K562 (cell line): ENCODE results near the gene NUP153. TPM values are rescaled to one million over a fixed set of nuclear protein-coding genes. Genes with fewer than 3 reads are reported as not detected.

ENCODE experiments used
- ATAC-seq: fragments of 200-7000 bp; cut with Tn5 transposase; 3 replicates; pipeline ENCODE4 v1.9.1; 2020; ENCODE audit warnings: moderate library complexity
- BruUV-seq: library from RNA; stranded (reverse); fragments of 400-500 nt; replicated peaks from 2 replicates; lab custom pipeline; 2021; lab: Mats Ljungman, UMichigan
- CTCF ChIA-PET: fragments of 300-600 bp; formaldehyde crosslinking; extraction: SDS; loops from one replicate; lab custom pipeline; 2021; ENCODE audit warnings: low intra/inter-chr PET ratio; lab: Yijun Ruan, JAX
- POLR2A ChIA-PET: fragments of 300-600, 350-650 bp; sonication (Branson Sonifier 250); formaldehyde crosslinking; extraction: SDS; loops from one replicate; lab custom pipeline; 2021; ENCODE audit warnings: antibody characterized with exemption, inconsistent platforms; lab: Yijun Ruan, JAX
- DNase-seq, 4 experiments: peaks; one replicate each; pipeline versions ENCODE4 v3.0.0 to v3.0.0-alpha.2; 2011 to 2018; ENCODE audit warnings: low spot score in 3 of 4, mixed read lengths in 3 of 4; ENCODE audit errors: extremely low read depth in 1 of 4
- FAIRE-seq: peaks from 2 replicates; lab custom pipeline; 2011; peaks lifted over from hg19 to GRCh38; lab: Jason Lieb, UNC
- H2AFZ ChIP-seq: 2 replicates; pipeline ENCODE4 v1.6.0; 2011; ENCODE audit warnings: low read depth, low read length, control low read depth, inconsistent platforms
- H3K27ac ChIP-seq: fragments of 200-600 bp; 3 replicates; pipeline ENCODE4 v1.8.0; 2011; ENCODE audit warnings: low read depth, mild to moderate bottlenecking, control low read depth, inconsistent platforms, low read length, moderate library complexity, mixed read lengths; ENCODE audit errors: extremely low read depth
- H3K27me3 ChIP-seq, 2 experiments: fragments of 300-600 bp in 1 of 2; 2 replicates in 1 of 2; 3 replicates in 1 of 2; pipeline versions ENCODE4 v1.6.0 to v1.8.0; 2011; ENCODE audit warnings: inconsistent platforms in 2 of 2, low read length in 2 of 2, mild to moderate bottlenecking in 1 of 2, mixed read lengths in 1 of 2, moderate library complexity in 1 of 2; ENCODE audit not compliant: control insufficient read depth in 2 of 2, insufficient read depth in 2 of 2
- H3K36me3 ChIP-seq: fragments of 300-600 bp; 3 replicates; pipeline ENCODE4 v1.8.0; 2011; ENCODE audit warnings: mild to moderate bottlenecking, low read length, inconsistent platforms; ENCODE audit not compliant: control insufficient read depth, insufficient read depth
- H3K4me1 ChIP-seq, 2 experiments: fragments of 200-600 bp in 1 of 2; replicated peaks in 1 of 2; 2 replicates in 1 of 2; 3 replicates in 1 of 2; pipeline versions ENCODE4 v1.5.1 to v1.8.0; 2011; ENCODE audit warnings: inconsistent platforms in 2 of 2, low read length in 2 of 2, mild to moderate bottlenecking in 1 of 2, mixed read lengths in 1 of 2, moderate library complexity in 1 of 2; ENCODE audit not compliant: control insufficient read depth in 2 of 2, insufficient read depth in 2 of 2
- H3K4me2 ChIP-seq: 2 replicates; pipeline ENCODE4 v1.6.1; 2011; ENCODE audit warnings: low read length, control low read depth, inconsistent platforms, mixed read lengths; ENCODE audit not compliant: insufficient read depth
- H3K4me3 ChIP-seq: fragments of 200-600 bp; sonication (generic), shearing (Covaris generic); 2 replicates; pipeline ENCODE4 v1.5.1; 2016; ENCODE audit warnings: control low read depth, inconsistent platforms
- H3K79me2 ChIP-seq: fragments of 200-600 bp; 3 replicates; pipeline ENCODE4 v1.8.0; 2011; ENCODE audit warnings: low read length, inconsistent platforms; ENCODE audit not compliant: control insufficient read depth, insufficient read depth
- H3K9ac ChIP-seq, 2 experiments: 2 replicates each; pipeline versions ENCODE4 v1.6.0 to v1.6.1; 2011; ENCODE audit warnings: low read depth in 2 of 2, low read length in 2 of 2, control low read depth in 1 of 2, inconsistent platforms in 1 of 2, mild to moderate bottlenecking in 1 of 2, mixed read lengths in 1 of 2; ENCODE audit not compliant: insufficient read depth in 1 of 2
- H3K9me1 ChIP-seq: one replicate; pipeline ENCODE4 v1.6.0; 2011; ENCODE audit warnings: inconsistent platforms, mild to moderate bottlenecking, low read length, moderate library complexity; ENCODE audit not compliant: control insufficient read depth, insufficient read depth
- H3K9me3 ChIP-seq: replicated peaks from 2 replicates; pipeline ENCODE4 v1.5.1; 2011; ENCODE audit warnings: low read depth, low read length, inconsistent platforms; ENCODE audit not compliant: control insufficient read depth, insufficient read depth
- H4K20me1 ChIP-seq: replicated peaks from 2 replicates; pipeline ENCODE4 v1.6.1; 2011; ENCODE audit warnings: low read length, inconsistent platforms, mixed read lengths; ENCODE audit not compliant: control insufficient read depth, insufficient read depth
- BCOR ChIP-seq: fragments of 450-650 bp; IDR thresholded peaks from 2 replicates; pipeline ENCODE4 v1.6.1; 2016
- CREM ChIP-seq: IDR thresholded peaks from 2 replicates; pipeline ENCODE4 v1.6.1; 2014; ENCODE audit warnings: antibody characterized with exemption, low read depth
- ESRRB ChIP-seq: fragments of 250-450 bp; sonication (Bioruptor Pico); IDR thresholded peaks from 2 replicates; pipeline ENCODE4 v1.5.0; 2020; ENCODE audit warnings: mild to moderate bottlenecking, moderate library complexity, borderline replicate concordance
- FOXP1 ChIP-seq: sonication (generic); formaldehyde crosslinking; IDR thresholded peaks from 2 replicates; pipeline ENCODE4 v1.8.0; 2022; ENCODE audit warnings: mild to moderate bottlenecking, missing genetic modification reagents
- HDGF ChIP-seq: fragments of 450-650 bp; IDR thresholded peaks from 2 replicates; pipeline ENCODE4 v1.6.1; 2016
- HMGN3 ChIP-seq: IDR thresholded peaks from 2 replicates; pipeline ENCODE4 v1.6.1; 2011; ENCODE audit warnings: borderline replicate concordance, low read depth, mild to moderate bottlenecking, mixed read lengths, low read length; ENCODE audit not compliant: insufficient read length; ENCODE audit errors: extremely low read depth
- MEF2A ChIP-seq: IDR thresholded peaks from 2 replicates; pipeline ENCODE4 v1.6.1; 2011; ENCODE audit warnings: low read depth, mild to moderate bottlenecking, low read length, moderate library complexity; ENCODE audit not compliant: control insufficient read depth
- RFX7 ChIP-seq: fragments of 250-450 bp; sonication (Bioruptor Pico); IDR thresholded peaks from 2 replicates; pipeline ENCODE4 v1.5.1; 2021; ENCODE audit warnings: mild to moderate bottlenecking
- SETDB1 ChIP-seq: IDR thresholded peaks from one replicate; pipeline ENCODE4 v1.6.1; 2012; ENCODE audit warnings: low read length, control low read depth, inconsistent platforms
- SIRT6 ChIP-seq: IDR thresholded peaks from one replicate; pipeline ENCODE4 v1.6.1; 2012; ENCODE audit warnings: low read depth, mild to moderate bottlenecking, control low read depth, inconsistent platforms, low read length, moderate library complexity
- ZC3H4 ChIP-seq: sonication (generic); formaldehyde crosslinking; IDR thresholded peaks from 2 replicates; pipeline ENCODE4 v1.9.0; 2021; ENCODE audit warnings: missing genetic modification reagents, borderline replicate concordance
- ZNF217 ChIP-seq: sonication (generic); formaldehyde crosslinking; IDR thresholded peaks from 2 replicates; pipeline ENCODE4 v1.8.0; 2022; ENCODE audit warnings: mild to moderate bottlenecking, missing genetic modification reagents
- ZNF24 ChIP-seq: fragments of 450-650 bp; IDR thresholded peaks from 2 replicates; pipeline ENCODE4 v1.6.1; 2016
- ZNF354B ChIP-seq: fragments of 250-450 bp; sonication (Bioruptor Pico); IDR thresholded peaks from 2 replicates; pipeline ENCODE4 v1.4.0; 2020
- ZSCAN29 ChIP-seq: fragments of 450-650 bp; IDR thresholded peaks from 2 replicates; pipeline ENCODE4 v1.6.1; 2017
- WGBS: fragments of 100-300 bp; shearing (Covaris generic); methylation state at CpG from one replicate; pipeline ENCODE4 v1.1.6; 2016; ENCODE audit warnings: low coverage, mixed read lengths; ENCODE audit not compliant: insufficient coverage; ENCODE audit errors: missing lambda C conversion rate; 5-methylcytosine and 5-hydroxymethylcytosine counted together
- in situ Hi-C: fragments of 300-500 bp; cut with MboI; formaldehyde crosslinking; loops from 4 replicates; pipeline ENCODE4 v1.15.0; 2018; ENCODE audit warnings: inconsistent platforms, mixed read lengths
- intact Hi-C: fragments of 100-400 bp; cut with micrococcal nuclease; formaldehyde crosslinking; loops from 2 replicates; pipeline ENCODE4 v1.14.2; 2022
- polyA plus RNA-seq, 8 experiments: library from polyadenylated mRNA; depleted of rRNA in 4 of 8; stranded (reverse) in 5 of 8; unstranded in 3 of 8; fragments of >200 nt; fragmentation: Nextera tagmentation in 2 of 8; fragmentation: Illumina TruSeq in 1 of 8; extraction: Ambion mirVana in 2 of 8; extraction: Trizol in 1 of 8; gene quantifications; 2 replicates each; pipeline versions ENCODE4 v1.2.1 to v1.2.3, GENCODE V29; 2011 to 2014; ENCODE audit warnings: inconsistent platforms in 1 of 8, missing spikeins in 1 of 8
- total RNA-seq, 7 experiments: library from RNA; depleted of rRNA in 6 of 7; stranded (reverse); fragments of >200 nt in 6 of 7; fragmentation: Illumina TruSeq in 2 of 7; extraction: Trizol in 2 of 7; gene quantifications; 2 replicates each; pipeline versions ENCODE4 v1.2.1 to v1.2.3, GENCODE V29; 2011 to 2021; ENCODE audit warnings: low replicate concordance in 1 of 7
- TF ChIP-seq, protein P1 (sequence below), 3 experiments: IDR thresholded peaks in 2 of 3; conservative IDR thresholded peaks in 1 of 3; 2 replicates each; pipeline ENCODE4 v1.5.1; 2011 to 2012; ENCODE audit warnings: low read length in 3 of 3, mild to moderate bottlenecking in 3 of 3, control low read depth in 2 of 3, improper control_type of control experiment in 1 of 3, inconsistent platforms in 1 of 3, low read depth in 1 of 3, mixed read lengths in 1 of 3, moderate library complexity in 1 of 3; ENCODE audit not compliant: insufficient read depth in 2 of 3
- TF ChIP-seq, protein P2 (sequence below): fragments of 450-650 bp; IDR thresholded peaks from one replicate; pipeline ENCODE4 v1.6.1; 2018; ENCODE audit warnings: mild to moderate bottlenecking, moderate library complexity; ENCODE audit not compliant: partially characterized antibody

The NUP153 gene
- total and polyA plus RNA-seq, 9 of the 15 experiments (the other 6 are each of a cell fraction or from before 2014, with no cell fraction given): 21.9 to 110 (median 84.8) TPM

- TF ChIP-seq, protein P1, sequence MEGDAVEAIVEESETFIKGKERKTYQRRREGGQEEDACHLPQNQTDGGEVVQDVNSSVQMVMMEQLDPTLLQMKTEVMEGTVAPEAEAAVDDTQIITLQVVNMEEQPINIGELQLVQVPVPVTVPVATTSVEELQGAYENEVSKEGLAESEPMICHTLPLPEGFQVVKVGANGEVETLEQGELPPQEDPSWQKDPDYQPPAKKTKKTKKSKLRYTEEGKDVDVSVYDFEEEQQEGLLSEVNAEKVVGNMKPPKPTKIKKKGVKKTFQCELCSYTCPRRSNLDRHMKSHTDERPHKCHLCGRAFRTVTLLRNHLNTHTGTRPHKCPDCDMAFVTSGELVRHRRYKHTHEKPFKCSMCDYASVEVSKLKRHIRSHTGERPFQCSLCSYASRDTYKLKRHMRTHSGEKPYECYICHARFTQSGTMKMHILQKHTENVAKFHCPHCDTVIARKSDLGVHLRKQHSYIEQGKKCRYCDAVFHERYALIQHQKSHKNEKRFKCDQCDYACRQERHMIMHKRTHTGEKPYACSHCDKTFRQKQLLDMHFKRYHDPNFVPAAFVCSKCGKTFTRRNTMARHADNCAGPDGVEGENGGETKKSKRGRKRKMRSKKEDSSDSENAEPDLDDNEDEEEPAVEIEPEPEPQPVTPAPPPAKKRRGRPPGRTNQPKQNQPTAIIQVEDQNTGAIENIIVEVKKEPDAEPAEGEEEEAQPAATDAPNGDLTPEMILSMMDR (IDR thresholded peaks at IDR 0.05 in 2 of 3, conservative IDR thresholded peaks at IDR 0.05 in 1 of 3; ENCODE audit: insufficient read depth in 2 of 3, low read depth in 1 of 3, low read length in 3 of 3): peak; percentile 8 to 49 (median 20); a peak in 2 of 6 replicates
Observed at GRCh38 chr6:17589406-17590096, 117.2 kb downstream of the NUP153 start (continued).

DNA sequence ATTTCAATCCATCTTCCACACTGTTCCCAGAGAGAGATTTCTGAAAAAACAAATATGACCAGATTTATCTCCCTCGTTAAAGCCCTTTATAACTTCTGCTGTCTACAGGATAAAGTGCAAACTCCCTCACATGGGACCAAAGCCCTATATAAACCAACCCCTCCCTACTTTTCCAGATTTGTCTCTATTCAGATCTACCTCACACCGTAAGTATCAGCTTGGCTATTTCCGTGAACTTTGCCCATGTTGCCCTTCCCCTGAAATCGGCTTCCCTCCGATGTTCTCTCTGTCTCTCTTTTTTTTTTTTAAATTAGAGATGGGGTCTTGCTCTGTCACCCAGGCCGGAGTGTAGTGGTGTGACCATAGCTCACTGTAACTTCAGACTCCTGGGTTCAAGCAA, 118.7 kb downstream of the NUP153 start:
- TF ChIP-seq HMGN3 (no peak), RFX7 (CRISPR knock-in tag) (no peak), BCOR (no peak), ZSCAN29 (no peak), CREM (no peak), HDGF (no peak), ZNF217 (no peak), ESRRB (CRISPR knock-in tag) (no peak), ZC3H4 (CRISPR knock-in tag) (no peak), ZNF354B (no peak), FOXP1 (CRISPR knock-in tag) (no peak), ZNF24 (no peak), MEF2A (no peak), SETDB1 (no peak), SIRT6 (no peak)
- TF ChIP-seq, protein P2, sequence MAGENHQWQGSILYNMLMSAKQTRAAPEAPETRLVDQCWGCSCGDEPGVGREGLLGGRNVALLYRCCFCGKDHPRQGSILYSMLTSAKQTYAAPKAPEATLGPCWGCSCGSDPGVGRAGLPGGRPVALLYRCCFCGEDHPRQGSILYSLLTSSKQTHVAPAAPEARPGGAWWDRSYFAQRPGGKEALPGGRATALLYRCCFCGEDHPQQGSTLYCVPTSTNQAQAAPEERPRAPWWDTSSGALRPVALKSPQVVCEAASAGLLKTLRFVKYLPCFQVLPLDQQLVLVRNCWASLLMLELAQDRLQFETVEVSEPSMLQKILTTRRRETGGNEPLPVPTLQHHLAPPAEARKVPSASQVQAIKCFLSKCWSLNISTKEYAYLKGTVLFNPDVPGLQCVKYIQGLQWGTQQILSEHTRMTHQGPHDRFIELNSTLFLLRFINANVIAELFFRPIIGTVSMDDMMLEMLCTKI: no peak
- no peaks in the 10 kb centered on the region for H4K20me1 ChIP-seq
- no peaks in the 10 kb centered on the region for H3K9me3 ChIP-seq
- ChIA-PET POLR2A (interaction anchor here (0.8 to 1.2 kb wide), 2 partner anchors 11 to 12 kb away, joined by 3 read pairs; partner anchors contain the start of gene FAM8A1), CTCF (no interaction called here)
- H3K27ac ChIP-seq: no peak overlapping the region
- H3K9ac ChIP-seq: no peak overlapping the region
- H2AFZ ChIP-seq: no peak overlapping the region
- no peak overlapping the region for H3K4me2 ChIP-seq
- no TSS peak for BruUV-seq
- no peaks in the 10 kb centered on the region for H3K79me2 ChIP-seq
- DNase-seq (no peak), FAIRE-seq (no peak), ATAC-seq (no peak)
- WGBS: 8% methylated on average over 6 of the region's 6 CpGs
- in situ Hi-C loops: no loop called here
- H3K36me3 ChIP-seq: no peaks in the 10 kb centered on the region
- intact Hi-C loops: loop anchor here (5.0 to 10.0 kb wide), 2 partner anchors 313 to 529 kb away; no protein-coding TSS in a partner anchor
- H3K4me3 ChIP-seq: no peak overlapping the region
- H3K9me1 ChIP-seq: no peaks in the 10 kb centered on the region
- no peaks in the 10 kb centered on the region for H3K4me1 ChIP-seq
- H3K27me3 ChIP-seq: no peaks in the 10 kb centered on the region
